GM18868 (cell line): Measurements from ENCODE around the gene GAMT.

Experiments used
- ATAC-seq: cut with Tn5 transposase; IDR thresholded peaks from one replicate; pipeline ENCODE4 v1.9.1; 2021; ENCODE audit warnings: mild to moderate bottlenecking, moderate library complexity; ENCODE audit not compliant: unreplicated experiment

GAMT gene

GRCh38 chr19:1386945-1387683, 14.2 kb downstream of the GAMT start:
- no peak for ATAC-seq

GRCh38 chr19:1385816-1386215, 15.5 kb downstream of the GAMT start:
- ATAC-seq: no peak

GRCh38 chr19:1384478-1385110, 16.7 kb downstream of the GAMT start:
- ATAC-seq: no peak

- ATAC-seq: no peak
Measured at GRCh38 chr19:1384085-1384462, 17.3 kb downstream of the GAMT start.

GRCh38 chr19:1383312-1384084, 17.8 kb downstream of the GAMT start, which contains the start of gene NDUFS7:
NDUFS7 (plus strand) TSS chr19:1383907; CDS start chr19:1383927, 20 bp downstream.
- peak; percentile 67 for ATAC-seq

GRCh38 chr19:1383017-1383311, 18.4 kb downstream of the GAMT start:
- ATAC-seq: peak; percentile 5

GRCh38 chr19:1382250-1382649, 19.1 kb downstream of the GAMT start:
- ATAC-seq: no peak

- ATAC-seq: no peak
Measured at GRCh38 chr19:1379961-1380489, 21.3 kb downstream of the GAMT start.

GRCh38 chr19:1379126-1379905, 22.0 kb downstream of the GAMT start:
- ATAC-seq: no peak

- no peak for ATAC-seq
Measured at GRCh38 chr19:1377965-1378785, 23.2 kb downstream of the GAMT start.

- no peak for ATAC-seq
Measured at GRCh38 chr19:1377176-1377964, 24.0 kb downstream of the GAMT start.

GRCh38 chr19:1376415-1376805, 24.9 kb downstream of the GAMT start:
- ATAC-seq: no peak

GRCh38 chr19:1374250-1374577, 27.1 kb downstream of the GAMT start:
- no peak for ATAC-seq

- ATAC-seq: no peak
Measured at GRCh38 chr19:1373534-1374249, 27.6 kb downstream of the GAMT start.

GRCh38 chr19:1373042-1373533, 28.3 kb downstream of the GAMT start:
- no peak for ATAC-seq

- no peak for ATAC-seq
Measured at GRCh38 chr19:1370579-1371361, 30.6 kb downstream of the GAMT start.

- no peak for ATAC-seq
Measured at GRCh38 chr19:1369214-1369805, 32.0 kb downstream of the GAMT start.
